Endothelial cell of umbilical vein (primary cell): ENCODE data around the gene RAB3GAP2. TPM values are rescaled to one million over a fixed set of nuclear protein-coding genes. Genes with fewer than 3 reads are reported as not detected.

Source experiments
- BruUV-seq: library from RNA; stranded (reverse); fragments of 400-500 nt; replicated peaks from 2 replicates; lab custom pipeline; 2021; lab: Mats Ljungman, UMichigan
- CTCF ChIA-PET: fragments of 300-600, 350-600 bp; sonication (Branson Sonifier 250); formaldehyde crosslinking; loops from one replicate; lab custom pipeline; 2021; ENCODE audit warnings: antibody characterized with exemption, inconsistent platforms; lab: Charles Lee
- POLR2A ChIA-PET: fragments of 300-600, 350-600 bp; sonication (Branson Sonifier 250); formaldehyde crosslinking; loops from one replicate; lab custom pipeline; 2021; ENCODE audit warnings: antibody characterized with exemption, inconsistent platforms; lab: Charles Lee
- DNase-seq: peaks from one replicate; pipeline ENCODE4 v3.0.0-alpha.2; 2011; ENCODE audit warnings: low read depth, low spot score
- FAIRE-seq: peaks from 2 replicates; lab custom pipeline; 2011; peaks lifted over from hg19 to GRCh38; lab: Jason Lieb, UNC
- H2AFZ ChIP-seq: 2 replicates; pipeline ENCODE4 v1.6.0; 2012; ENCODE audit warnings: low read depth, low read length, control low read depth, inconsistent platforms
- H3K27ac ChIP-seq: 2 replicates; pipeline ENCODE4 v1.5.1; 2011; ENCODE audit warnings: low read depth, mild to moderate bottlenecking, control low read depth, low read length, moderate library complexity; ENCODE audit not compliant: insufficient read depth
- H3K27me3 ChIP-seq, 2 experiments: 2 replicates each; pipeline versions ENCODE4 v1.6.0 to v1.6.1; 2011; ENCODE audit warnings: low read length in 2 of 2, mixed read lengths in 1 of 2; ENCODE audit not compliant: control insufficient read depth in 2 of 2, insufficient read depth in 2 of 2
- H3K36me3 ChIP-seq, 2 experiments: 2 replicates in 1 of 2; 3 replicates in 1 of 2; pipeline ENCODE4 v1.5.1; 2011; ENCODE audit warnings: low read length in 2 of 2, mild to moderate bottlenecking in 1 of 2, moderate library complexity in 1 of 2; ENCODE audit not compliant: control insufficient read depth in 2 of 2, insufficient read depth in 2 of 2; ENCODE audit errors: extremely low read depth in 1 of 2
- H3K4me1 ChIP-seq: 3 replicates; pipeline ENCODE4 v1.5.1; 2011; ENCODE audit warnings: mild to moderate bottlenecking, low read length; ENCODE audit not compliant: control insufficient read depth, insufficient read depth; ENCODE audit errors: extremely low read depth
- H3K4me2 ChIP-seq: 2 replicates; pipeline ENCODE4 v1.6.1; 2011; ENCODE audit warnings: low read length, control low read depth, mixed read lengths; ENCODE audit not compliant: insufficient read depth
- H3K4me3 ChIP-seq, 3 experiments: fragments of 200-600 bp in 1 of 3; sonication (generic), shearing (Covaris generic) in 1 of 3; replicated peaks in 1 of 3; 2 replicates each; pipeline ENCODE4 v1.5.1; 2011 to 2016; ENCODE audit warnings: control low read depth in 3 of 3, low read length in 3 of 3, mild to moderate bottlenecking in 2 of 3, inconsistent platforms in 1 of 3, low read depth in 1 of 3, moderate library complexity in 1 of 3; ENCODE audit not compliant: insufficient read depth in 1 of 3
- H3K79me2 ChIP-seq: 2 replicates; pipeline ENCODE4 v1.6.0; 2012; ENCODE audit warnings: low read length, inconsistent platforms; ENCODE audit not compliant: control insufficient read depth, insufficient read depth
- H3K9ac ChIP-seq: replicated peaks from 2 replicates; pipeline ENCODE3; 2011; ENCODE audit warnings: low read length, control low read depth; ENCODE audit not compliant: insufficient read depth; ENCODE audit errors: extremely low read depth
- H3K9me1 ChIP-seq: replicated peaks from 3 replicates; pipeline ENCODE4 v1.6.0; 2011; ENCODE audit warnings: mild to moderate bottlenecking, low read length; ENCODE audit not compliant: control insufficient read depth, insufficient read depth; ENCODE audit errors: extremely low read depth
- H3K9me3 ChIP-seq: replicated peaks from 2 replicates; pipeline ENCODE4 v1.5.1; 2012; ENCODE audit warnings: low read length, inconsistent platforms; ENCODE audit not compliant: control insufficient read depth, insufficient read depth
- H4K20me1 ChIP-seq: replicated peaks from 2 replicates; pipeline ENCODE3; 2011; ENCODE audit warnings: mild to moderate bottlenecking, low read length; ENCODE audit not compliant: control insufficient read depth, insufficient read depth; ENCODE audit errors: extremely low read depth
- CTCF ChIP-seq, 2 donors: IDR thresholded peaks; 1 replicate in 1 of 2; 2 replicates in 1 of 2; pipeline ENCODE4 v1.5.1; 2011; ENCODE audit warnings: low read length in 2 of 2, mild to moderate bottlenecking in 2 of 2, moderate library complexity in 2 of 2, control low read depth in 1 of 2, inconsistent platforms in 1 of 2, low read depth in 1 of 2; ENCODE audit not compliant: insufficient read depth in 1 of 2; ENCODE audit errors: extremely low read depth in 1 of 2
- EZH2 ChIP-seq: IDR thresholded peaks from 2 replicates; pipeline ENCODE4 v1.6.1; 2012; ENCODE audit warnings: borderline replicate concordance, low read depth, mild to moderate bottlenecking, moderate library complexity, low read length, inconsistent platforms; ENCODE audit not compliant: severe bottlenecking
- FOS ChIP-seq: IDR thresholded peaks from 2 replicates; pipeline ENCODE4 v1.6.1; 2011; ENCODE audit warnings: mild to moderate bottlenecking, low read length, moderate library complexity, borderline replicate concordance; ENCODE audit not compliant: insufficient read depth
- GATA2 ChIP-seq: IDR thresholded peaks from 2 replicates; pipeline ENCODE4 v1.7.0; 2011; ENCODE audit warnings: low read depth, mild to moderate bottlenecking, moderate library complexity, mixed read lengths, low read length; ENCODE audit not compliant: insufficient read length, insufficient read depth
- JUN ChIP-seq: IDR thresholded peaks from 2 replicates; pipeline ENCODE4 v1.6.1; 2011; ENCODE audit warnings: borderline replicate concordance, low read depth; ENCODE audit not compliant: insufficient read length, insufficient read depth
- MAX ChIP-seq: IDR thresholded peaks from 2 replicates; pipeline ENCODE4 v1.6.1; 2011; ENCODE audit not compliant: insufficient read depth, insufficient read length
- MYC ChIP-seq: IDR thresholded peaks from one replicate; pipeline ENCODE4 v1.6.1; 2011; ENCODE audit warnings: mild to moderate bottlenecking, low read depth, low read length
- POLR2A ChIP-seq: IDR thresholded peaks from 2 replicates; pipeline ENCODE4 v1.6.1; 2012; ENCODE audit warnings: low read depth, mild to moderate bottlenecking, control low read depth, low read length
- POLR2AphosphoS5 ChIP-seq: IDR thresholded peaks from 2 replicates; pipeline ENCODE4 v1.6.1; 2012; ENCODE audit warnings: low read depth, mild to moderate bottlenecking, control low read depth, low read length, moderate library complexity; ENCODE audit not compliant: insufficient read depth
- dilution Hi-C: fragments of 300-500 bp; cut with MboI; formaldehyde crosslinking; loops from one replicate; pipeline ENCODE4 v1.15.0; 2019; ENCODE audit warnings: low sequenced_read_pairs; ENCODE audit not compliant: extremely low pct_ligation_motif_present
- intact Hi-C: fragments of 100-400 bp; cut with micrococcal nuclease; formaldehyde crosslinking; loops from one replicate; pipeline ENCODE4 v1.10.0; 2022
- polyA plus RNA-seq, 4 experiments: library from polyadenylated mRNA; depleted of rRNA in 3 of 4; stranded (reverse) in 3 of 4; unstranded in 1 of 4; fragments of >200 nt; gene quantifications; 2 replicates each; pipeline versions ENCODE4 v1.2.1 to v1.2.3, GENCODE V29; 2011 to 2012; ENCODE audit warnings: missing spikeins in 1 of 4
- total RNA-seq: library from RNA; stranded (reverse); gene quantifications from 2 replicates; pipeline ENCODE4 v1.2.3, GENCODE V29; 2021

Gene RAB3GAP2
- total and polyA plus RNA-seq, 2 donors (not counting 3 experiments of a cell fraction or from before 2014, with no cell fraction given), result 11.1 to 37.4 TPM

- Histone ChIP-seq H3K27ac (no peak overlapping the region), H4K20me1 (no peaks in the 10 kb centered on the region), H3K9me3 (no peaks in the 10 kb centered on the region), H3K4me1 (peaks cover 12% of the 10 kb centered on the region), H3K27me3 (peaks cover 4 to 6% of the 10 kb centered on the region in 2 experiments), H3K36me3 (no peaks in the 10 kb centered on the region), H3K9ac (no peak overlapping the region), H2AFZ (no peak overlapping the region), H3K4me2 (no peak overlapping the region), H3K4me3 (no peak overlapping the region), H3K9me1 (no peaks in the 10 kb centered on the region), H3K79me2 (no peaks in the 10 kb centered on the region)
- FAIRE-seq (no peak), DNase-seq (no peak)
- CTCF ChIA-PET, result interaction anchor here (1.1 to 4.0 kb wide), 19 partner anchors 10 to 506 kb away, joined by 3 to 64 read pairs (median 8); partner anchors contain the start of gene RAB3GAP2
- POLR2A ChIA-PET, result no interaction called here
- intact Hi-C loops (loop anchor here (1.0 to 10.0 kb wide), 5 partner anchors 302 to 506 kb away; no protein-coding TSS in a partner anchor), dilution Hi-C loops (no loop called here)
- no TSS peak for BruUV-seq
- TF ChIP-seq CTCF (IDR thresholded peaks at IDR 0.05; ENCODE audit: extremely low read depth in 1 of 2, insufficient read depth in 1 of 2, low read depth in 1 of 2, low read length in 2 of 2) (no peak), MYC (no peak), POLR2AphosphoS5 (no peak), GATA2 (no peak), EZH2 (no peak), FOS (no peak), JUN (no peak), POLR2A (no peak), MAX (no peak)
These were observed 24.7 kb upstream of the RAB3GAP2 start for GRCh38 chr1:220296981-220297380.
